Activated CD8-positive, alpha-beta memory T cell treated with anti-CD3 and anti-CD28 coated beads for 4 hours (primary cell): ENCODE results near the gene OR9I1.

Experiments
- DNase-seq, 2 donors: peaks; one replicate each; pipeline ENCODE4 v3.0.0-alpha.2; 2020; ENCODE audit warnings: low read depth in 2 of 2

Gene OR9I1, protein sequence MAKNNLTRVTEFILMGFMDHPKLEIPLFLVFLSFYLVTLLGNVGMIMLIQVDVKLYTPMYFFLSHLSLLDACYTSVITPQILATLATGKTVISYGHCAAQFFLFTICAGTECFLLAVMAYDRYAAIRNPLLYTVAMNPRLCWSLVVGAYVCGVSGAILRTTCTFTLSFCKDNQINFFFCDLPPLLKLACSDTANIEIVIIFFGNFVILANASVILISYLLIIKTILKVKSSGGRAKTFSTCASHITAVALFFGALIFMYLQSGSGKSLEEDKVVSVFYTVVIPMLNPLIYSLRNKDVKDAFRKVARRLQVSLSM

DNA sequence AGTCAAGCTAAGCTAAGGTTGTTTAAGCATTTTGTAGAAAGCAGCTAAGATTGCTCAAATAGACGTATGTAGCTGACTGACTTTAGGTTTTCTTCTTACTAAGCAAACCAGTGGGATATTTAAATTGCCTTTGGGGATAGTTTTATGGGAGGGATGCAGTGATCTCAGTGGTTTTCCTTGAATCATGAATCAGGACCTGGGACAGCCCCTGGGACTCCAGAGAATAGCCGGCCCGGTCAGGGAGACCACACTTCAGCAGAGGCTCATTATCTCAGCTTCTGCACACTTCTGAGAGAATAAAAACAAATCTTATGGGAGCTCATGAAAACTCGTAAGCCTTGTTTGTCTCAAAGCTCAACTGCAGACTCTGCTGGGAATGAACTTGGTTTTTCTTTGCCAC lies at the start of gene OR9I1:
OR9I1 (minus strand) TSS at position 62 of the 400 bp plus-strand sequence. CDS start 6,086 bp downstream, outside the sequence.
- DNase-seq: no peak

DNA sequence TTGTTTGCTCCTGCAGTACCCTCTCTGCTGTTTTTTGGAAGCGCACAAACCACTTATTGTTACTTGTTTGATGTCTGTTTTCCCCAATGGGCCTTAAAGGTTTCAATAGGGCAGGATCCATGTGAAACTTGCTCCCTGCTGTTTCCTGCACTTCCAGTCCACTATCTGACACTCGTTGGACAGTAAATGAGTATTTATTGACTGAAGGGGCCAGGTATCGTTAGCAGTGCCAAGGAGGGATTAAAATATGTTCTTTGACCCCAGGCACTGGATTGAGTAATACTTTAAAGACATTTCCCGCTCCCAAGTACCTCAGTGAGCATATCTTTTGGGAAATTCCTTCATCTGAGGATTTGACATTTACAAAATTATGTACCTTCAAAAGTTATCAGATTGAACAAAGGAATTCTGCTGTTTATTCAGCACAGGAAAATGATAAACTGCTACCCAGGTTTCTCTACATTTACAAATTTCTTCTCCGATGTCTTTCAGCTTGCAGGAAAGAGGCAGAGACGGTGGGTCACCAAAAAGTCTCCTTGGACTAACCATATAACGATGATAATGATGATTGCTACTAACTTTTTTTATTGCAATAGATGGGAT lies 40.3 kb upstream of the OR9I1 start:
- DNase-seq: no peak

DNA sequence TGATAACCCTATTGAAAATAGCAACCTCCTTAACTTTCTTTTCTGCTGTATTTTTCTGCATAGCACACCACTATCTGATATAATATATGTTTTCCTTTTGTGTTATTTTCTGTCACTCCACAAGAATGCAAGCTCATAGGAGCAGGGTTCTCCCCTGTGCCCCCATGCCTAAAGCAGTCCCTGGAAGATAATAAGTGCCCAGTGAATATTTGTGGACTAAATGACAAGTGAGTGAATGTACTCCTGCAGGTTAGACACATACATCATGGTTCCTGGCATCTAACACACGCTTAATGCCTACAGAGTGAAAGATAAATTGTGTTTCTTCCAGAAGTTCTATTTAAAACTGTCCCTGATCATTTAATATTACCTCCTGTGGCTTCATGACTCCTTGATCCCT lies 39.7 kb upstream of the OR9I1 start:
- DNase-seq: no peak

DNA sequence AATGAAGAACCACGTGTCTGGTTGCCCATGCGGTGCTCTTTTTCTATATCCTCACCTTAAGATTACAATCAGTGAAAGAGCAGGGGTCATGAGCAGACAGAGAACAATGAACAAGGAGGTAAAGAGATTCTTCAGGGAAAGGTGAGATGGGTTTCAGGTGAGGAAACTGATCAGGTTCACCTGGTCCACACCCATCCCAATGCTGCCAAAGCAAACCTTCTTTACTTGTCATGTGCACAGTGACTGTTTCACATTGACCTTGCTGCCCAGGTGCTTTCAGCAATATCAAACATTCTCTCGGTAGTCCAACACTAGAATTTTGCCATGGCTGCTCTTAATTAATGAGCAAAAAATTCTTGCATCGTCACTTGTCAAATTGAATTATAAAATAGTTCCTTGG lies 39.1 kb upstream of the OR9I1 start:
- DNase-seq: no peak

DNA sequence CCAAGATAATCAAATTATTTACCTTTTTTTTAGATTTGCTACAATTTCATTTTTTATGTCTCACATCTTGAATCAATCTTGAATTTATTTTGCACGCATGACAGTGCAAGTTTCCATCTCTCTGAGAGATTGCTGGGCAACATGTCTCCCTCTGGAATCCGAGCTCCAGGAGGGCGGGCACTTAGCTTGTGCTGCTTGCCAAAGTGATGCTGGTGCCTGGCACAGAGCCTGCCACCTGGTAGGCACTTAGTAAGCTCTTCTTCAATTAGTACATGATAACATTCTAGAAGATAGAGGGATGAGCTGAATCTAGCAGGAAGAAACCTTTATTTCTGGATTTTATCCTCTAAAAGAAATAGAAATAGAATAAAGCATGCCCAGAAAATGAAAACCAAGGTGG lies 27.5 kb upstream of the OR9I1 start:
- DNase-seq: no peak

DNA sequence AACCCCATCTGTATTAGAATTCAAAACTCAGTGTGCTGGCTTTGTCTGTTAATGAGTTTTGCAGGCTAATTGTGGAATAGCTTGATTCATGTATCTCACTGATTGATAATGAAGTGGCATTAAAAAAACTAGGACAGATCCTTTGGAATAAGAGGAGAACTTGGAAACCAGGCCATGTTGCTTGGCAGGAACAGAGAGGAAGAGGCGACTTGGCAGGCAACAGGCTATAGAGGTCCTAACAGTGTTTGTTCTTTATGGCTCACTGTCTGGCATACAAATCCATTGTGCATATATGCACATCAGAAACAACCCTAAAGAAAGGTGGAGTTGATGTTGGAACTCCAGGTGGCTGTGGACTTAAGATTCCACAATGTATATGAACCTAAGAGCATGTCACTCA lies 17.4 kb upstream of the OR9I1 start:
- no peak for DNase-seq

DNA sequence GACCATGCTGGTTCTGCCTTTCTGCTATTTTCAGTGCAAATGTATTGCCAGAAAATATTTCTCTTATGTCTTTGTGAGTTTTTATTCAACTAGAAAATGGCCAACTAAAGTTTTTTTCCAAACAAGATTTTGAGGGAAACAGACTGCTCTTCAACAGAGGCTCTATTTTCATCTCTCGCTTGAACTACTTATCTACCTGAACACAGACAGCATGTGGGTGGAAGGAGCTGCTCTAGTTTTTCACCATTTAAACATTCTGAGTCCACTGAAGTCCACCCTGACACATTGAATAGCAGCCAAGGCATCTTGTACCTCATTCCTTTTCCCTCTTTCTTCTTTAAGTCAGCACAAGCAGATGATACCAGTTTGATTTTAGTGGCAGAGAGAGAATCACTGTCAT lies 9.8 kb upstream of the OR9I1 start:
- DNase-seq: no peak

DNA sequence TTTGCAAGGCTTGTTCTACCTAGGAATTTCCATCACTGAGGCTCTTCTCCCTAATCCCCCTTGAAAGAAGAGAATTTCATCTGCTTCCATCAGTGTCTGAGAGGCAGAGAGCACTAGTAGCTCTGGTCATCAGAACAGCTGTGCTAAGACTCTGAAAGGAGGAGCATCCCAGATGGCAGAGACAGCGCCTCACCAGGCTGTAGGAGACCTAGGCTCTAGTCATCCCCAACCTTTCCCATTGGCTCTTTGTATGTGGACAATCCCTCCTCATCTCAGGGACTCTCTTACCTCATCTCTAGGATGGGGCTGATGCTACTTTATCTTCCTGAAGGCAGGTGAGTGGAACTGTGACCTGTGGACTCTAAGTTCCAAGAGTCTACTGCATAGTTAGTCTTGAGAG lies 8.8 kb upstream of the OR9I1 start:
- DNase-seq: no peak

DNA sequence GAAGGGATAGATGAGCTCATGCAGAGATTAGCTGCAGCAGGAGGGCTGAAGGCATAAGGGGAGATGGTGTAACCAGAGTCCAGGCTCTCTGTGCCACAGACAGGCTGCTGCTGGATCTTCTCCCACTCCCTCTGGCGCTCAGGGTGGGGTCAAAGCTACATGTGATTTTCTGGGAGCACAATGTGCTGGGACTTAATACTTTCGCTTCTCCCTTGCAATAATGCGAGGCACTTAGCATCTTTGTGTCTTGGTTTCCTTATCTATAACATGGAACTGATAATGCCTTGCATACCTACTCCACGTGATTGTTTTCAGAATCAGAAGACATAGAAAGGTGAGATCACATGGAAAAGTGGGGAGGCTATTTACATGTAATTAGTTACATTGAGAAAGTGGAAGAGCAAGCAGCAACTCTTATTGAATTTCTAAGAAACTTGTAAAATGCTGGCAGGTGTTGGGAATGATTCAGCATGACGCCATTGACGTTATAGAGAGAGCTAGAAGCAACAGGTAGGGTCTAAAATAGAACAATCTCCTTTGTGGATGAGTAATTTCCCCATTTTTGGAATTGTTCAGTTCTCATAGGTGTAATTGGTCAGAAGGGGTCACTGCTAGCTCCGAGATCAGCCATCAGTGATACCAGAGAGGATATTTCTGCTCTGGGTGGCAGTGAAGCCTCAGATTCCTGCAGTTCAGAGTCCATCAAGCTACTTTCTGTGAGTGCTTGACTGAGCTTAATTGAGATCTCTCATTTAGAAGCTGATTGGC lies 8.2 kb upstream of the OR9I1 start:
- DNase-seq: no peak

DNA sequence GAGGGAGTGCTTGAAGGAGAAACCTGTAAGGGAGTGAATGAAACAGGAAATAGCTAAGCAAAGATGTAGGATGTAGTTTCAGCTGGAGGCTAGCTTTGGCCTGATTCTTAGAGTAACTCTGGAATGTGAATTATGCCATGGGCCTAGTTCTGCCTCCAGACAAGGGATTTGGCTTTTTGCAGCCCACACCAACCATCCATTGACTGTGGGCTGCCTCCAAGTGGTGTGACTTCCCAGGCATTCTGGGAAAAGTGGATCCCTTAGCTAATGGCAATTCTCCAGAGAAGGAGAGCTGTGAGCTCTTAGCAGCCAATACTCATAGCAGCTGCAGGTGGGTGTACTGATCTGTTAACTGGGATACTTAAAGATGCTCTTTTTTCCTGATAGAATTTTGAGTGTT lies 2.0 kb upstream of the OR9I1 start:
- no peak for DNase-seq

DNA sequence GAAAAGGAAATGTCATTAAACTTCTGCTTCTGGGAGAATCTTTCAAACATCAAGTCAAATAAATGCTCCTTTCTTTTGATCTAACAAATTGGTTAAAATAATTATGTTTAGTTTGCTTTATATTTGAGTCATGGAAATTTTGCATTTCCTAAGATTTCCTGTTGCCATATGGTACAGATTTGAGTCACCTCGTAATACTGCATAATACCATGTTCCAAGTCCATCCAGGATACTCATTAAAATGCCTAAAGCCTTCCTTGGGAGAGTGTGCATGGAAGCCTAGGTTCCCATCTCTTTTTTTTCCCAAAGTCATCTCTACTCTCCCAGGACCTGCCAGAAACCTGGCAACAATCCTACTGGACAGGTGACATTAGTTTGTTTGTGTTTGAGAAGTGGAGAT lies 4.2 kb downstream of the OR9I1 start:
- no peak for DNase-seq

DNA sequence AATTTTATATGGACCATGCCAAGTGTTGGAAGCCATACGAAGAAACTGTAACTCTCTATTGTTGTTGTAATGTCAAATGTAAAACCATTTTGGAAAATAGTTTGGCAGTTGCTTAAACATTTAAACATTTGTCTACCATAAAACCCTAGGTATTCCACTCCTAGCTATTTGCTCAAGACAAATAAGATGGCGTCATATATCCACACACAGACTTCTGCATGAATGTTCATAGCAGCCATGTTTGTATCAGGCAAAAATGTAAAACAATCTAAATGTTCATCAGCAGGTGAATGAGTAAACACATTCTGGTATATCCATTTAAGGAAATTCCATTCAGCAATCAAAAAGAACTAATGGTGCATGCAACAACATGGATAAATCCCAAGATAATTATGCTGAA lies 27.9 kb downstream of the OR9I1 start:
- no peak for DNase-seq

DNA sequence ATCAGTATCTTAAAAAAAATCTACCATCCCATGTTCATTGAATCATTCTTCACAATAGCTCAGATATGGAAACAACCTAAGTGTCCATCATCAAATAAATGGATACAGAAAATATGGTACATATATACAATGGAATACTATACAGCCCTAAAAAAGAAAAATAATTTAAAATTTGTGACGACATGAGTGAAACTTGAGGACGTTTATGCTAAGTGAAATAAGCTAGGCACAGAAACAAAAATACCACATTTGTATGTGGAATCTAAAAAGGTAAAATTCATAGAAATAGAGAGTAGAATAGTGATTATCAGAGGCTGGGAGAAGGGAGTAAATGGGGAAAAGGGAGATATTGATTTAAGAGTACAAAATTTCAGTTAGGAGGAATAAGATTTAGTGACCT lies 38.8 kb downstream of the OR9I1 start:
- DNase-seq: no peak

DNA sequence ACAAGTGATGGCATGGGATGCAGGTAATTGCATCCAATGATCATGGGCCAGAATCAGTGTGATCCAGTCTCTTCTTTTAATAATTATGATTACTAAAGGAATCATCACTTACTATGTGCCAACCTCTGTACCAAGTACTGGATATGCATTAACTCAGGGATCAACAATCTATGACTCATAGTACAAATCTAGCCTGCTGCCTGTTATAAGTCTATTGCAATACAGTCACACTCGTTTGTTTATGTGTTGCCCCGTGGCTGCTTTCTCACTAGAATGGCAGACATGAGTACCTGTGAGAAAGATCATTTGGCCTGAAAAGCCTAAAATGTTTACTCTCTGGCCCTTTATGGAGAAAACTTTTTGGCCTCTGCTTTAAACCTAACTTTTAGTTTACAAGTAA lies 49.5 kb downstream of the OR9I1 start:
- DNase-seq: no peak

DNA sequence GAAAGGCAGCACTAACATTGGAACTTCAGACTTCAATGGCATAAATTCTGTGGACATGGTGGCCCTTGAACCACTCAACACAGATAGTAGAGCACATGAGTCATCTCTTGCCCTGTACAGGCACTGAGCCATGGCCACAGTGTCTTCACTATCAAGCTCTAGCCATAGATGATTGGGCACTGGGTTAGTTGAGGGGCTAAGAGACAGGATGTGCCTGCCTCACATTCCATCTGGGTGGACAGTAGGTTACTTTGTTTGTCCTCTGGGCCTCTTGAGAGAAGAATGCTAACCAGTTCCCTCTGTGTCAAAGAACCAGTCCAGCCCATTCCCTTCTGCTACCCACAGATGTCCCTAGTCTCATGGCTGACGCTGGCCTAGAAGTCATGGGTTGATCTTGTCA lies 54.7 kb downstream of the OR9I1 start:
- no peak for DNase-seq

DNA sequence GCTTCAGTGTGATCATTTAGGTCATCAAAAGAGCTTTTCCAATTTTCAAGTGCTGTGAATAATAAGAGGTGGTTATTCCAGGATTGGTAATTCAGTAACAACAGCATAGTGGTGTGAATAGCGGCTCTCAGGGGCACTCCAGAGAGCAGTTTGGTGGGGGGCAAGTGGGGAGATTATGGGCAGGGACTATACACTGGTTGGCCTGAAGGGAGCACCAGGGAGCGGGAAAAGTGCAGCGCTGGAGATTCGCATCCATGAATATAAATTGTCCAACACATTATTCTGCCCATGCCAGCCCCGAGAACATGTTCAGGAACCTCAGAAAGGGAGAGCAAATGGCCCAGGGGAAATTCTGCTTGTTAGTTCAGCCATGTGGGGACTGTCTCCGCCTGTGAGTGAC lies 56.7 kb downstream of the OR9I1 start:
- DNase-seq: no peak

DNA sequence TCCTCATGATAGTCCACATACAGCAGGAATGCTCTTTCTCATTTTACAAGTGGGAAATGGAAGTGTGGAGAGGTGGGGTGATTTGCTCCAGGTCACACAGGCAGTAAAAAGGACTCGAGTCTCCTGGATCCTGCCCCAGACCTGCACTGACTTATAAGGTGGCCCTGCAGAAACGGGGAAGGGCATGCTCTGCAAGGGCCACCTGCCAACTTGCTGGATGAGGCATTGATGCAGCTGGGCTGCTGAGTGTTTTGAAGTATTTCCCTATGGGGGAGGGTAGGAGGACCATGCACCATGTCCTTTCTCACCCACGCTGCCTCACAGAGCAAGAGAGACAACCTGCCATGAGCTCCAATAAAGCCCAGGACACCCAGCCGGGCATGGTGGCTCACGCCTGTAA lies 57.6 kb downstream of the OR9I1 start:
- no peak for DNase-seq
